RKO (cell line): ENCODE results near the gene PIMREG.

Experiments
- DNase-seq: peaks from one replicate; pipeline ENCODE4 v3.0.0-alpha.2; 2016; ENCODE audit warnings: low spot score

The PIMREG gene

GRCh38 chr17:6462692-6463091 is 18.4 kb downstream of the PIMREG start:
- no peak for DNase-seq

- no peak for DNase-seq
Measured at GRCh38 chr17:6463616-6464445, 19.6 kb downstream of the PIMREG start.

- no peak for DNase-seq
Measured at GRCh38 chr17:6464446-6465041, 20.3 kb downstream of the PIMREG start.

- no peak for DNase-seq
Measured at GRCh38 chr17:6465206-6466003, 21.1 kb downstream of the PIMREG start.

GRCh38 chr17:6467567-6467966 is 23.3 kb downstream of the PIMREG start:
- no peak for DNase-seq

- DNase-seq: no peak
Measured at GRCh38 chr17:6468051-6468790, 24.0 kb downstream of the PIMREG start.

GRCh38 chr17:6470146-6470718 is 26.0 kb downstream of the PIMREG start:
- no peak for DNase-seq

- DNase-seq: no peak
Measured at GRCh38 chr17:6470751-6471521, 26.7 kb downstream of the PIMREG start.

- peak; percentile 12 for DNase-seq
Measured at GRCh38 chr17:6471531-6472465, 27.5 kb downstream of the PIMREG start.

- no peak for DNase-seq
Measured at GRCh38 chr17:6472517-6472916, 28.3 kb downstream of the PIMREG start.

GRCh38 chr17:6473128-6473767 is 29.0 kb downstream of the PIMREG start:
- peak; percentile 67 for DNase-seq

- no peak for DNase-seq
Measured at GRCh38 chr17:6474376-6474775, 30.1 kb downstream of the PIMREG start.

GRCh38 chr17:6474906-6475305 is 30.7 kb downstream of the PIMREG start:
- no peak for DNase-seq

GRCh38 chr17:6475411-6475810 is 31.2 kb downstream of the PIMREG start:
- no peak for DNase-seq

GRCh38 chr17:6476076-6476809 is 32.0 kb downstream of the PIMREG start:
- no peak for DNase-seq

- DNase-seq: no peak
Measured at GRCh38 chr17:6476810-6477179, 32.5 kb downstream of the PIMREG start.

- no peak for DNase-seq
Measured at GRCh38 chr17:6477831-6478383, 33.7 kb downstream of the PIMREG start.

- no peak for DNase-seq
Measured at GRCh38 chr17:6478486-6478885, 34.2 kb downstream of the PIMREG start.
